GM10266 (cell line): ENCODE results near the gene SYF2.

Experiments
- DNase-seq: peaks from one replicate; pipeline ENCODE4 v3.0.0; 2012; ENCODE audit errors: extremely low spot score
- TF ChIP-seq, protein P1 (sequence below): IDR thresholded peaks from 2 replicates; pipeline ENCODE4 v1.5.1; 2012; ENCODE audit warnings: mild to moderate bottlenecking, low read depth; ENCODE audit not compliant: control insufficient read depth, insufficient read depth; ENCODE audit errors: missing control alignments

The SYF2 gene

DNA sequence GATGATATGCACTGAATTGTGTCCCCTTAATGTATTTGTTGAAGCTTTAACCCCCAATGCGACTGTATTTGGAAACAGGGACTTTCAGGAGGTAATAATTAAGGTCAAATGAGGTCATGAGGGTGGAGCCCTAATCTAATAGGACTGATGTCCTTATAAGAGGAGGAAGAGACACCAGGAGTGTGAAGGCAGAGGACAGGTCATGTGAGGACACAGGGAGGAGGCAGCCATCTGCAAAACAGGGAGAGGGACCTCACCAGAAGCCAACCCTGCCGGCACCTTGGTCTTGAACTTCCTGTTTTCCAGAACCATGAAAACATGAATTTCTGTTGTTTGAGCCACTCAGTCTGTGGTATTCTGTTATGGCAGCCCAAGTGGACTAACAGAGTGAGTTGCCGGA is 15.3 kb downstream of the SYF2 start:
- TF ChIP-seq, protein P1, sequence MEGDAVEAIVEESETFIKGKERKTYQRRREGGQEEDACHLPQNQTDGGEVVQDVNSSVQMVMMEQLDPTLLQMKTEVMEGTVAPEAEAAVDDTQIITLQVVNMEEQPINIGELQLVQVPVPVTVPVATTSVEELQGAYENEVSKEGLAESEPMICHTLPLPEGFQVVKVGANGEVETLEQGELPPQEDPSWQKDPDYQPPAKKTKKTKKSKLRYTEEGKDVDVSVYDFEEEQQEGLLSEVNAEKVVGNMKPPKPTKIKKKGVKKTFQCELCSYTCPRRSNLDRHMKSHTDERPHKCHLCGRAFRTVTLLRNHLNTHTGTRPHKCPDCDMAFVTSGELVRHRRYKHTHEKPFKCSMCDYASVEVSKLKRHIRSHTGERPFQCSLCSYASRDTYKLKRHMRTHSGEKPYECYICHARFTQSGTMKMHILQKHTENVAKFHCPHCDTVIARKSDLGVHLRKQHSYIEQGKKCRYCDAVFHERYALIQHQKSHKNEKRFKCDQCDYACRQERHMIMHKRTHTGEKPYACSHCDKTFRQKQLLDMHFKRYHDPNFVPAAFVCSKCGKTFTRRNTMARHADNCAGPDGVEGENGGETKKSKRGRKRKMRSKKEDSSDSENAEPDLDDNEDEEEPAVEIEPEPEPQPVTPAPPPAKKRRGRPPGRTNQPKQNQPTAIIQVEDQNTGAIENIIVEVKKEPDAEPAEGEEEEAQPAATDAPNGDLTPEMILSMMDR: no peak

GRCh38 chr1:25216123-25216522 is 16.2 kb downstream of the SYF2 start:
- TF ChIP-seq, protein P1: no peak
- no peak for DNase-seq

More for the DNA sequence above, 15.3 kb downstream of the SYF2 start:
- DNase-seq: no peak

- TF ChIP-seq, protein P1: no peak
Observed at GRCh38 chr1:25212725-25213124, 19.6 kb downstream of the SYF2 start.

GRCh38 chr1:25210728-25211127 is 21.6 kb downstream of the SYF2 start:
- no peak for DNase-seq
- TF ChIP-seq, protein P1: no peak

More at GRCh38 chr1:25212725-25213124, 19.6 kb downstream of the SYF2 start:
- no peak for DNase-seq

DNA sequence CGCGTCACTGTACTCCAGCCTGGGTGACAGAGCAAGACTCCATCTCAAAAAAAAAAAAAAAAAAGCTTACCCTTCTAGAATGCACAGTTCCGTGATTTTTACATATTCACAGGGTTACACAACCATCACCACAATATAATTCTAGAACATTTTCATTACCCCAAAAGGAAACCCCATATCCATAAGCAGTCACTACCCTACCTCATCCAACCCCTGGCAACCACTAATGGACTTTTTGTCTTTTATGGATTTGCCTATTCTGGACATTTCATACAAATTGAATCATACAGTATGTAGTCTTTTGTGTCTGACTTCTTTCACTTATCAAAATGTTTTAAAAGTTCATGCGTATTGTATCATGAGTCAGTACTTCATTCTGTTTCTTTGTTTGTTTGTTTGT is 22.8 kb downstream of the SYF2 start:
- no peak for DNase-seq
- TF ChIP-seq, protein P1: no peak

- no peak for DNase-seq
- TF ChIP-seq, protein P1: no peak
Observed at GRCh38 chr1:25208561-25209222, 23.6 kb downstream of the SYF2 start.

DNA sequence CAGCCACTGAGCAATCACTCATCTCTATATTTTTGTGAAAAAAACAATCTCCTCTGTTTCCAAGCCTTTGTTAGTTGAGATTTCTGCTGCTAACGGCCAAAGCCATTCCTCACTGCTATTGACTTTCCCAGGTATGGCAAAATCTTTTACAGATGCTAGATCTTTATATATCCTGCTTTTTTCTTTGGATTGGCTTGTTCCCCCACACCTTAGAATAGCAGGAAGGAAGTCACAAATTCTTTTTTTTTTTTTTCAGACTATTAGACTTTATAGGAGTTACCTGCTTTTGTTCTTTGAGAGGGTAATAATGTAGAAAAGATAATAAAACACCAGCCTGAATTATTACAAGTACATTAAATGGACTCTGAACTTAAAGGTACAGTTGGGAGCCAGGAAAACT is 24.2 kb downstream of the SYF2 start:
- no peak for DNase-seq
- TF ChIP-seq, protein P1: no peak
